ENCODE measurements around the gene CADPS2.

- no peak for TF ChIP-seq CEBPB (IDR thresholded peaks at IDR 0.05; ENCODE audit: low read depth, low read length)
- no peak for TF ChIP-seq CTCF (conservative IDR thresholded peaks at IDR 0.05; ENCODE audit: low read depth, low read length)
- TF ChIP-seq BHLHE40 (IDR thresholded peaks at IDR 0.05; ENCODE audit: low read depth, low read length), result no peak
- TF ChIP-seq RFX5 (IDR thresholded peaks at IDR 0.05; ENCODE audit: low read depth, low read length), result no peak
- TF ChIP-seq POLR2A (IDR thresholded peaks at IDR 0.05; ENCODE audit: low read depth, low read length), result no peak
- no peak for TF ChIP-seq SMC3 (IDR thresholded peaks at IDR 0.05; ENCODE audit: low read depth, low read length)
- no peak for TF ChIP-seq USF2 (IDR thresholded peaks at IDR 0.05; ENCODE audit: low read depth, low read length)
- no peak for TF ChIP-seq MXI1 (IDR thresholded peaks at IDR 0.05; ENCODE audit: borderline replicate concordance, low read depth, low read length)
- no peak for TF ChIP-seq RAD21 (IDR thresholded peaks at IDR 0.05; ENCODE audit: low read length)
- no peak for TF ChIP-seq RCOR1 (IDR thresholded peaks at IDR 0.05; ENCODE audit: insufficient replicate concordance, low read length)
- no peak for TF ChIP-seq MAZ (IDR thresholded peaks at IDR 0.05; ENCODE audit: borderline replicate concordance, low read depth, low read length)
- no peak for TF ChIP-seq FOS (IDR thresholded peaks at IDR 0.05; ENCODE audit: low read depth, low read length)
- TF ChIP-seq NFE2L2 (IDR thresholded peaks at IDR 0.05; ENCODE audit: low read depth, low read length), result no peak
- no peak for TF ChIP-seq MAFK (IDR thresholded peaks at IDR 0.05; ENCODE audit: low read depth, low read length)
Measured at GRCh38 chr7:122789156-122789555, 97.1 kb downstream of the CADPS2 start.
